ENCODE measurements around the gene EVA1B. TPM values are rescaled to one million over a fixed set of nuclear protein-coding genes. Genes with fewer than 3 reads are reported as not detected.

Gene EVA1B
- total RNA-seq, 1 donor from 2014 or later, result 3.1 TPM

DNA sequence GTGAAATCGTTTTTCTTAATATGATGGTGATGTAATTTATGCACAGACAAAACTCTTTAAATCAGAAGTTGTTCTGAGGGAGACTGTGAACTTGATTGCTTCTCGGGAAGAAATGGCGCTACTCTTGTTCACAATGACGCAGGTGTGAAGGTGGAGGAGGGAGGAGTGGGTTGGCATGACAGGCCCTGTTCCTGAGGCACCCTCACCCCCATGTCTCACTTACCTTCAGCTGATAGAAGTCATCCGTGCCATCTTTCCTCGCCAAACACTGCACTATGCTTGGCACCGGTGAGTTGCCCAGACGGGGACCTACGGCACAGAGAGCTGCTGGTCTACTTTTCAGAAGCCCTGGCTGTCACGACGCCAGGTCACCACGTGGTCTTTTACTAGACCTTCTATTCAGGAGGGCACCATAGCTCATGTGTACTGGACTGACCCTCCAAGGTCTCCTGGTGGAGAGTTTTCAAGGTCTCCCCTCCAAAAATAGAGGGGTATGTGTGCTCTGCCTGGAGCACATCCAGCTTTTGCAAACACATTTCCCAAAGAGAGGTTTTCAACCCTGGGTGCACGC, 35.2 kb upstream of the EVA1B start:
- Histone ChIP-seq H3K4me1 (no peaks in the 10 kb centered on the region), H3K9ac (no peak overlapping the region), H3K27ac (no peak overlapping the region), H2AFZ (replicated peaks) (no peak overlapping the region), H3K36me3 (peaks cover 3% of the 10 kb centered on the region), H3K27me3 (no peaks in the 10 kb centered on the region), H3K4me3 (no peak overlapping the region), H3K9me3 (ENCODE audit: low read depth) (no peaks in the 10 kb centered on the region), H3K4me2 (no peak overlapping the region), H3F3A (ENCODE audit: low read depth) (no peaks in the 10 kb centered on the region), H4K20me1 (ENCODE audit: low read depth) (no peaks in the 10 kb centered on the region), H3K79me2 (ENCODE audit: low read depth) (no peaks in the 10 kb centered on the region)
- Mint-ChIP-seq H3K27ac (no peak overlapping the region), H3K9me3 (no peaks in the 10 kb centered on the region), H3K4me1 (no peaks in the 10 kb centered on the region), H3K27me3 (ENCODE audit: insufficient read depth, low read depth) (peaks cover 5% of the 10 kb centered on the region), H3K4me3 (no peak overlapping the region), H3K36me3 (peaks cover 13% of the 10 kb centered on the region)
- no peak for DNase-seq (ENCODE audit: low spot score)
- TF ChIP-seq, protein P1, sequence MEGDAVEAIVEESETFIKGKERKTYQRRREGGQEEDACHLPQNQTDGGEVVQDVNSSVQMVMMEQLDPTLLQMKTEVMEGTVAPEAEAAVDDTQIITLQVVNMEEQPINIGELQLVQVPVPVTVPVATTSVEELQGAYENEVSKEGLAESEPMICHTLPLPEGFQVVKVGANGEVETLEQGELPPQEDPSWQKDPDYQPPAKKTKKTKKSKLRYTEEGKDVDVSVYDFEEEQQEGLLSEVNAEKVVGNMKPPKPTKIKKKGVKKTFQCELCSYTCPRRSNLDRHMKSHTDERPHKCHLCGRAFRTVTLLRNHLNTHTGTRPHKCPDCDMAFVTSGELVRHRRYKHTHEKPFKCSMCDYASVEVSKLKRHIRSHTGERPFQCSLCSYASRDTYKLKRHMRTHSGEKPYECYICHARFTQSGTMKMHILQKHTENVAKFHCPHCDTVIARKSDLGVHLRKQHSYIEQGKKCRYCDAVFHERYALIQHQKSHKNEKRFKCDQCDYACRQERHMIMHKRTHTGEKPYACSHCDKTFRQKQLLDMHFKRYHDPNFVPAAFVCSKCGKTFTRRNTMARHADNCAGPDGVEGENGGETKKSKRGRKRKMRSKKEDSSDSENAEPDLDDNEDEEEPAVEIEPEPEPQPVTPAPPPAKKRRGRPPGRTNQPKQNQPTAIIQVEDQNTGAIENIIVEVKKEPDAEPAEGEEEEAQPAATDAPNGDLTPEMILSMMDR (IDR thresholded peaks at IDR 0.05), result no peak

DNA sequence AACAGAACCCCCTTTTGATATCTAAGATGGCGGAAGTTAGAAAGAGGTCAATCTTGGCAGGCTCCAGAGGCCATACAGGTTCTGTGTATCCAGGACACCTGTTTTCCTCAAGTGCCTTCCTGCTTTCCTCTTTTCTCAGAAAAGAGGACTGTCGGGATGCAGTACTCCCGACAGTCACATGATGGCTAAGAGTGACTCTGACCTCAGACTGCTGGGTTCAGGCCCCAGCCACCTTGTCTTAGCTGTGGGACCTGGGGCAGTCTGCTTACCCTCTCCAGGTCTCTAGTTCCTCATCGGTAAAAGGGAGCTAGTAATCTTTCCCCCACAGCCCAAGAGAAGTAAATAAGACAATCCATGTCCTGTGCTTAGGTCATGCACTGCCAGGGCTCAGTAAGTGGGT, 32.4 kb upstream of the EVA1B start:
- Mint-ChIP-seq H3K27me3 (ENCODE audit: insufficient read depth, low read depth) (peaks cover 5% of the 10 kb centered on the region), H3K9me3 (no peaks in the 10 kb centered on the region), H3K4me1 (peaks cover 20% of the 10 kb centered on the region), H3K4me3 (no peak overlapping the region), H3K36me3 (peaks cover 14% of the 10 kb centered on the region), H3K27ac (no peak overlapping the region)
- Histone ChIP-seq H3K4me3 (no peak overlapping the region), H3K4me2 (no peak overlapping the region), H3K9ac (no peak overlapping the region), H3K79me2 (ENCODE audit: low read depth) (no peaks in the 10 kb centered on the region), H3K27ac (no peak overlapping the region), H3K27me3 (no peaks in the 10 kb centered on the region), H2AFZ (replicated peaks) (no peak overlapping the region), H3K4me1 (peaks cover 16% of the 10 kb centered on the region), H4K20me1 (ENCODE audit: low read depth) (no peaks in the 10 kb centered on the region), H3F3A (ENCODE audit: low read depth) (peaks cover 2% of the 10 kb centered on the region), H3K36me3 (no peaks in the 10 kb centered on the region), H3K9me3 (ENCODE audit: low read depth) (no peaks in the 10 kb centered on the region)
- DNase-seq (ENCODE audit: low spot score), result no peak
- TF ChIP-seq, protein P1 (IDR thresholded peaks at IDR 0.05), result no peak
- TF ChIP-seq EZH2phosphoT487 (IDR thresholded peaks at IDR 0.05) (no peak), EZH2 (IDR thresholded peaks at IDR 0.05) (no peak)

DNA sequence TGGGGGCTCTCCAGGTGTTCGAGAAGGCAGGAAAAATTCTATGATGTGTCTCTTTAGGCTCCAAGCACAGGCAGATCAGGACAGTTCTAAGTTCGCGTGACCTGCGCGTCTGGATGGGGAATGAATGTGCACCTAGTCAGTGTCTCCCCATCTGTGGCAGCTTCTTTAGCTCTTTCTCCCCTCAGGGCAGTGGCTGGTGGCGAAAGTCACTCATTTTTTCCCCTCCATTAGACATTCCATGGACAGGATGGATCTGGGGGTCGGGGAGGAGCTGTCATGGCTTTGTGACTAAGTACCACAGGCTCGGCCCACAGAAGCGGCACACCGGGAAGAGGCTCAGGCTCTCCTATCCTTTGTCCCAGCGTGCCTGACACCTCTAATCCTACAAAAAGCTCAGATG, 31.0 kb upstream of the EVA1B start:
- no peak overlapping the region for H3K27ac ChIP-seq
- peaks cover 2% of the 10 kb centered on the region for H3F3A ChIP-seq (ENCODE audit: low read depth)
- no peak for DNase-seq (ENCODE audit: low spot score)
- TF ChIP-seq EZH2 (IDR thresholded peaks at IDR 0.05) (no peak), EZH2phosphoT487 (IDR thresholded peaks at IDR 0.05) (no peak)
- TF ChIP-seq, protein P1 (IDR thresholded peaks at IDR 0.05), result no peak
- Mint-ChIP-seq H3K4me1 (peaks cover 25% of the 10 kb centered on the region), H3K4me3 (no peak overlapping the region), H3K36me3 (peaks cover 10% of the 10 kb centered on the region), H3K9me3 (no peaks in the 10 kb centered on the region), H3K27ac (no peak overlapping the region), H3K27me3 (ENCODE audit: insufficient read depth, low read depth) (peaks cover 5% of the 10 kb centered on the region)
- H2AFZ ChIP-seq (replicated peaks), result no peak overlapping the region
- no peaks in the 10 kb centered on the region for H3K79me2 ChIP-seq (ENCODE audit: low read depth)
- no peak overlapping the region for H3K4me2 ChIP-seq
- no peak overlapping the region for H3K9ac ChIP-seq
- H4K20me1 ChIP-seq (ENCODE audit: low read depth), result no peaks in the 10 kb centered on the region
- H3K36me3 ChIP-seq, result no peaks in the 10 kb centered on the region
- H3K4me3 ChIP-seq, result no peak overlapping the region
- H3K27me3 ChIP-seq, result no peaks in the 10 kb centered on the region
- no peaks in the 10 kb centered on the region for H3K9me3 ChIP-seq (ENCODE audit: low read depth)
- H3K4me1 ChIP-seq, result peaks cover 18% of the 10 kb centered on the region
